Upper lobe of left lung (tissue), 4 donors: ENCODE data around the gene RTL9.

Source experiments
- CTCF ChIP-seq, 6 experiments: fragments of 450-650 bp in 4 of 6; fragments of 200-600 bp in 2 of 6; sonication (generic) in 2 of 6; IDR thresholded peaks; one replicate each; pipeline ENCODE4 v1.5.1; 2016 to 2019; ENCODE audit warnings: antibody characterized with exemption in 6 of 6
- EP300 ChIP-seq, 4 donors: sonication (generic); formaldehyde crosslinking; IDR thresholded peaks; one replicate each; pipeline ENCODE4 v1.5.1; 2017; ENCODE audit warnings: antibody characterized with exemption in 4 of 4, control low read depth in 2 of 4
- POLR2A ChIP-seq, 4 donors: fragments of 450-650 bp; IDR thresholded peaks; one replicate each; pipeline ENCODE4 v1.5.1; 2016 to 2017; ENCODE audit warnings: antibody characterized with exemption in 4 of 4, mild to moderate bottlenecking in 2 of 4
- POLR2AphosphoS5 ChIP-seq, 2 donors: sonication (generic); formaldehyde crosslinking; IDR thresholded peaks; one replicate each; pipeline ENCODE4 v1.5.1; 2017; ENCODE audit warnings: antibody characterized with exemption in 2 of 2

- TF ChIP-seq POLR2A (IDR thresholded peaks at IDR 0.05) (no peak), CTCF (IDR thresholded peaks at IDR 0.05) (no peak), POLR2AphosphoS5 (IDR thresholded peaks at IDR 0.05) (no peak), EP300 (IDR thresholded peaks at IDR 0.05) (no peak)
These were observed 625 bp downstream of the RTL9 start for GRCh38 chrX:110359273-110359672.
